ENCODE measurements around the gene RBM26. TPM values are rescaled to one million over a fixed set of nuclear protein-coding genes. Genes with fewer than 3 reads are reported as not detected.

The RBM26 gene
- total and polyA plus RNA-seq, 2 experiments from 2014 or later, result 19.3 to 45.9 TPM

DNA sequence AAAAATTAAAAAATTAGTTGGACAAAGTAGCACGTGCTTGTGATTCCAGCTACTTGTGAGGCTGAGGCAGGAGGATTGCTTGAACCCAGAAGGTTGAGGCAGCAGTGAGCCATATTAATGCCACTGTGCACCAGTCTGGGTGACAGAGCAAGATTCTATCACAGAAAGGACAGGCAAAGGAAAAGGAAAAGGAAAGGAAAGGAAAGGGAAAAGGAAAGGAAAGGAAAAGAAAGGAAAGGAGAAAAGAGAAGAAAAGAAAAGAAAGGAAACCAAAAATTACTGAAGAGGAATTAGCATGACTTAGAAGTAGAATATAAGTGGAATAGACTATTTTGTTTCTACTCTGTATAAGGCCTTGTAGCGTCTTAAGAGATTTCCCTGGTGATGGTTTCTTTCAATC lies 122.3 kb downstream of the RBM26 start:
- H3K9me2 ChIP-seq (replicated peaks; ENCODE audit: insufficient read depth), result no peaks in the 10 kb centered on the region
- no peaks in the 10 kb centered on the region for H3K9me3 ChIP-seq (ENCODE audit: low read depth)
- H4K20me1 ChIP-seq (ENCODE audit: insufficient read depth, poor library complexity, severe bottlenecking), result no peaks in the 10 kb centered on the region
- TF ChIP-seq EZH2 (IDR thresholded peaks at IDR 0.05; ENCODE audit: borderline replicate concordance) (no peak), EZH2phosphoT487 (IDR thresholded peaks at IDR 0.05; ENCODE audit: low read depth, severe bottlenecking, unreplicated experiment) (no peak)
- TF ChIP-seq, protein P1, sequence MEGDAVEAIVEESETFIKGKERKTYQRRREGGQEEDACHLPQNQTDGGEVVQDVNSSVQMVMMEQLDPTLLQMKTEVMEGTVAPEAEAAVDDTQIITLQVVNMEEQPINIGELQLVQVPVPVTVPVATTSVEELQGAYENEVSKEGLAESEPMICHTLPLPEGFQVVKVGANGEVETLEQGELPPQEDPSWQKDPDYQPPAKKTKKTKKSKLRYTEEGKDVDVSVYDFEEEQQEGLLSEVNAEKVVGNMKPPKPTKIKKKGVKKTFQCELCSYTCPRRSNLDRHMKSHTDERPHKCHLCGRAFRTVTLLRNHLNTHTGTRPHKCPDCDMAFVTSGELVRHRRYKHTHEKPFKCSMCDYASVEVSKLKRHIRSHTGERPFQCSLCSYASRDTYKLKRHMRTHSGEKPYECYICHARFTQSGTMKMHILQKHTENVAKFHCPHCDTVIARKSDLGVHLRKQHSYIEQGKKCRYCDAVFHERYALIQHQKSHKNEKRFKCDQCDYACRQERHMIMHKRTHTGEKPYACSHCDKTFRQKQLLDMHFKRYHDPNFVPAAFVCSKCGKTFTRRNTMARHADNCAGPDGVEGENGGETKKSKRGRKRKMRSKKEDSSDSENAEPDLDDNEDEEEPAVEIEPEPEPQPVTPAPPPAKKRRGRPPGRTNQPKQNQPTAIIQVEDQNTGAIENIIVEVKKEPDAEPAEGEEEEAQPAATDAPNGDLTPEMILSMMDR (IDR thresholded peaks at IDR 0.05; ENCODE audit: poor library complexity), result no peak
- H3K4me1 ChIP-seq (ENCODE audit: insufficient read depth), result no peaks in the 10 kb centered on the region
- no peak overlapping the region for H2AFZ ChIP-seq
- no peaks in the 10 kb centered on the region for H3K36me3 ChIP-seq (replicated peaks; ENCODE audit: insufficient read depth, low read depth)
- no peaks in the 10 kb centered on the region for H3K27me3 ChIP-seq
- no peak overlapping the region for H3K4me3 ChIP-seq
- H3K27ac ChIP-seq, result no peak overlapping the region
- whole genome bisulfite sequencing (ENCODE audit: low lambda C conversion rate, missing lambda C conversion rate), result 88% methylated on average over 2 of the region's 2 CpGs
- H3K4me2 ChIP-seq, result no peak overlapping the region
- no peak for DNase-seq (ENCODE audit: low spot score)
- no peaks in the 10 kb centered on the region for H3K79me2 ChIP-seq

DNA sequence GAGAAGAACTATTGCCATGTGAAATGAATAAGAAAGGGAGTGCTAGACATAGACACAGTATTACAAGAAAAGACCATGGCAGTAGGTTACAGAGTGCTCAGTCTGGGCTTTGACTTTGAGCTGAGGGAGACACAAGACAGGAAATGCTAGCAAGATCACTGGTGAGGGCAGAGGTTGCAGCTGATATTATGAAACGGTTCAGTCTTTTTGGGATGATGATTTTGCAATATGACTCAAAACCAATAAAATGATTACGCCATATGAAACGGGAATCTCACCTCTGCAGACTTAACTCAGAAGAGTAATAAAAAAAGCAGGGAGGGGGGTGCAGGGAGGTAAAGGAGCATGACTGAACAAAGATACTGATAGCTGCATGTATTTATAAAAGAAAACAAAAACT lies 123.1 kb downstream of the RBM26 start:
- Histone ChIP-seq H3K9me3 (ENCODE audit: low read depth) (no peaks in the 10 kb centered on the region), H3K9me2 (replicated peaks; ENCODE audit: insufficient read depth) (no peaks in the 10 kb centered on the region), H3K4me2 (no peak overlapping the region), H3K27ac (peak overlapping the region; percentile 62), H3K79me2 (no peaks in the 10 kb centered on the region), H3K4me3 (no peak overlapping the region), H3K36me3 (replicated peaks; ENCODE audit: insufficient read depth, low read depth) (no peaks in the 10 kb centered on the region), H3K27me3 (no peaks in the 10 kb centered on the region), H3K4me1 (ENCODE audit: insufficient read depth) (no peaks in the 10 kb centered on the region), H4K20me1 (ENCODE audit: insufficient read depth, poor library complexity, severe bottlenecking) (no peaks in the 10 kb centered on the region), H2AFZ (no peak overlapping the region)
- TF ChIP-seq, protein P1 (IDR thresholded peaks at IDR 0.05; ENCODE audit: poor library complexity), result no peak
- TF ChIP-seq EZH2phosphoT487 (IDR thresholded peaks at IDR 0.05; ENCODE audit: low read depth, severe bottlenecking, unreplicated experiment), result no peak
- TF ChIP-seq EZH2 (IDR thresholded peaks at IDR 0.05; ENCODE audit: borderline replicate concordance), result no peak
- 49% methylated on average over 3 of the region's 3 CpGs for WGBS (ENCODE audit: low lambda C conversion rate, missing lambda C conversion rate)
- DNase-seq (ENCODE audit: low spot score), result peak; percentile 35

DNA sequence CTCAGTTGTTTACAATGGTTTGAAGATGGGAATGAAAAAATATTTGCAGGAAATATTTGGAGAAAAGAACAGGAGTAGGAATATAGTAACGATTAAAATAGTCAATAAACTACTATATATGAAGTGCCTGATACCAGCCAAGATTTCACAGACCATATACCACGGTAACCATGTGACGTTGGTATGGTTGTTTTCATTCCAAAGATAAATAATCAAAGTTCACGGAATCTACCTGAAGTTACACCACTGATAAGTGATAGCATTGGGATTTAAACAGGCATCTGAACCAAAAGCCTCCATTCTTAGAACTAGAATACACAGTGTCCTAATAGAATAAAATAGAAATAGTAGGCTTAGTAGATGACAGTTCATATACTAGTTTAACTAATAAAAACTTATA lies 123.5 kb downstream of the RBM26 start:
- Histone ChIP-seq H3K27ac (peak overlapping the region; percentile 62), H3K36me3 (replicated peaks; ENCODE audit: insufficient read depth, low read depth) (no peaks in the 10 kb centered on the region)
- 64% methylated on average over 4 of the region's 4 CpGs for WGBS (ENCODE audit: low lambda C conversion rate, missing lambda C conversion rate)

More for the DNA sequence above, 123.5 kb downstream of the RBM26 start:
- no peak overlapping the region for H3K4me2 ChIP-seq
- TF ChIP-seq EZH2 (IDR thresholded peaks at IDR 0.05; ENCODE audit: borderline replicate concordance) (no peak), EZH2phosphoT487 (IDR thresholded peaks at IDR 0.05; ENCODE audit: low read depth, severe bottlenecking, unreplicated experiment) (no peak)
- TF ChIP-seq, protein P1 (IDR thresholded peaks at IDR 0.05; ENCODE audit: poor library complexity), result no peak
- H3K9me2 ChIP-seq (replicated peaks; ENCODE audit: insufficient read depth), result no peaks in the 10 kb centered on the region
- no peaks in the 10 kb centered on the region for H3K4me1 ChIP-seq (ENCODE audit: insufficient read depth)
- no peaks in the 10 kb centered on the region for H4K20me1 ChIP-seq (ENCODE audit: insufficient read depth, poor library complexity, severe bottlenecking)
- no peaks in the 10 kb centered on the region for H3K79me2 ChIP-seq
- no peak overlapping the region for H2AFZ ChIP-seq
- no peak for DNase-seq (ENCODE audit: low spot score)
- no peaks in the 10 kb centered on the region for H3K9me3 ChIP-seq (ENCODE audit: low read depth)
- no peaks in the 10 kb centered on the region for H3K27me3 ChIP-seq
- no peak overlapping the region for H3K4me3 ChIP-seq
